GM18520 (cell line): ENCODE data around the gene EDNRA.

Experiments
- ATAC-seq: cut with Tn5 transposase; IDR thresholded peaks from one replicate; pipeline ENCODE4 v1.9.1; 2021; ENCODE audit not compliant: unreplicated experiment

The EDNRA gene

GRCh38 chr4:147496500-147496899, 15.6 kb downstream of the EDNRA start:
- ATAC-seq = no peak

GRCh38 chr4:147498031-147498660, 17.2 kb downstream of the EDNRA start:
- no peak for ATAC-seq

GRCh38 chr4:147508346-147508745, 27.4 kb downstream of the EDNRA start:
- ATAC-seq = no peak

GRCh38 chr4:147509386-147509785, 28.5 kb downstream of the EDNRA start:
- no peak for ATAC-seq

GRCh38 chr4:147510962-147511668, 30.2 kb downstream of the EDNRA start:
- no peak for ATAC-seq

GRCh38 chr4:147513091-147513490, 32.2 kb downstream of the EDNRA start:
- ATAC-seq = no peak

- ATAC-seq = no peak
Measured at GRCh38 chr4:147513952-147514351, 33.1 kb downstream of the EDNRA start.

- no peak for ATAC-seq
Measured at GRCh38 chr4:147515220-147515936, 34.5 kb downstream of the EDNRA start.

- no peak for ATAC-seq
Measured at GRCh38 chr4:147516133-147516532, 35.2 kb downstream of the EDNRA start.

- no peak for ATAC-seq
Measured at GRCh38 chr4:147518086-147518485, 37.2 kb downstream of the EDNRA start.

- peak; percentile 69 for ATAC-seq
Measured at GRCh38 chr4:147518846-147519767, 38.2 kb downstream of the EDNRA start.

- no peak for ATAC-seq
Measured at GRCh38 chr4:147524601-147525000, 43.7 kb downstream of the EDNRA start.

GRCh38 chr4:147525494-147526271, 44.8 kb downstream of the EDNRA start:
- no peak for ATAC-seq

GRCh38 chr4:147526272-147526654, 45.4 kb downstream of the EDNRA start:
- no peak for ATAC-seq

GRCh38 chr4:147528054-147528453, 47.2 kb downstream of the EDNRA start:
- ATAC-seq = no peak

- ATAC-seq = no peak
Measured at GRCh38 chr4:147530134-147530533, 49.2 kb downstream of the EDNRA start.

GRCh38 chr4:147530723-147531122, 49.8 kb downstream of the EDNRA start:
- no peak for ATAC-seq

GRCh38 chr4:147532896-147533295, 52.0 kb downstream of the EDNRA start:
- ATAC-seq = no peak

- ATAC-seq = no peak
Measured at GRCh38 chr4:147533331-147533730, 52.4 kb downstream of the EDNRA start.

GRCh38 chr4:147535124-147535523, 54.2 kb downstream of the EDNRA start:
- no peak for ATAC-seq
